GM10248 (cell line): ENCODE measurements around the gene PTGIR.

Experiments
- CTCF ChIA-PET: fragments of 300-600 bp; sonication (Branson Sonifier 250); formaldehyde crosslinking; extraction: SDS; loops from one replicate; lab custom pipeline; 2021; ENCODE audit warnings: antibody characterized with exemption; lab: Yijun Ruan, JAX
- POLR2A ChIA-PET: fragments of 350-650 bp; sonication (Branson Sonifier 250); formaldehyde crosslinking; extraction: SDS; loops from one replicate; lab custom pipeline; 2020; ENCODE audit warnings: antibody characterized with exemption; lab: Yijun Ruan, JAX
- DNase-seq: peaks from one replicate; pipeline ENCODE4 v3.0.0; 2012; ENCODE audit errors: extremely low spot score
- CTCF ChIP-seq: IDR thresholded peaks from 2 replicates; pipeline ENCODE4 v1.5.1; 2012; ENCODE audit warnings: mild to moderate bottlenecking, low read depth; ENCODE audit errors: extremely low read depth, missing control alignments, control extremely low read depth

Gene PTGIR

DNA sequence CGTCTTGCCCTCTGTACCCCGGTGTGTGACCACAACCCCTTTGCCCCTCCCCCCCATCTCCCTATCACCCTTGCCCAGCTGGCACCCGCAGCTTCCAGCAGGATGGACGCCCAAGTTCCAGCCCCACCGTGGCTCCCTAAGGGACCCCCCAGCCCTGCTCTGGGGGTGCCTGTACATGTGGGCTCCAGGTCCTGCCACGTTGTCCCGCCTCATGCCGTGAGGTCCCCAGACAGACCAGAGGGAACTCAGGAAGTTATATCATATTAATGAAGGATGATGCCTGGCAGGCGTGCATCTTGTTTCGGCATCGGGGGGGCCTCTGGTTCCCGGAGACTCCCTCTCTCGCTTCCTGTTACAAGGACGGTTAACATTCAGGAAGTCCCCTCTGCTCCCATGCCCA lies 1.6 kb upstream of the PTGIR start:
- POLR2A ChIA-PET = no interaction called here
- no peak for DNase-seq
- TF ChIP-seq CTCF = no peak
- CTCF ChIA-PET = interaction anchor here (1.0 to 9.9 kb wide), 4 partner anchors 8 to 95 kb away, joined by 3 to 76 read pairs (median 11); partner anchors contain the start of gene DACT3

DNA sequence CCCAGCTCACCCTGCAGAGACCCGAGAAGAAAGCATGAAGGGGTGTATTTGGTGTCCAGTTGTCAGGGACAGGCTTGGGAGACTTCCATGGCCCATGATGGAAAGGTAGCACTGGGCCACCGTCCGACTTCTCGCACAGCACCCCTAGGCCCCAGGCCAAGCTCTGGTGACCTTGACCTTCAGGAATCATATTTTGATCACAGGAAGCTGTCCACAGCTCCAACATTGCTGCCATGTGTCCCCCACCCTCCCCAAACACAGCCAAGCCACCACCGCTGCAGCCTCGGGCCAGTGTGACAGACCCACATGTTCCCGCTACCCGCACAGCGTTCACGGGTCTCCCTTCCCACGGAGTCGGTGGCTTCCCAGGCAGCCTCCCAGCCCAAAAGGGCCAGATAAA lies 842 bp upstream of the PTGIR start:
- no peak for TF ChIP-seq CTCF
- no peak for DNase-seq
- ChIA-PET CTCF (interaction anchor here (1.1 to 9.9 kb wide), 5 partner anchors 9 to 103 kb away, joined by 3 to 76 read pairs (median 5); partner anchors contain the start of gene DACT3), POLR2A (no interaction called here)

GRCh38 chr19:46623915-46624502 lies 880 bp downstream of the PTGIR start:
- no peak for DNase-seq
- CTCF ChIA-PET = interaction anchor here (0.9 to 9.9 kb wide), 4 partner anchors 11 to 105 kb away, joined by 3 to 76 read pairs (median 12); partner anchors contain the start of genes CALM3 and DACT3
- TF ChIP-seq CTCF = no peak
- POLR2A ChIA-PET = interaction anchor here (0.6 kb wide), 1 partner anchor 44 kb away, joined by 12 read pairs; no protein-coding TSS in a partner anchor

DNA sequence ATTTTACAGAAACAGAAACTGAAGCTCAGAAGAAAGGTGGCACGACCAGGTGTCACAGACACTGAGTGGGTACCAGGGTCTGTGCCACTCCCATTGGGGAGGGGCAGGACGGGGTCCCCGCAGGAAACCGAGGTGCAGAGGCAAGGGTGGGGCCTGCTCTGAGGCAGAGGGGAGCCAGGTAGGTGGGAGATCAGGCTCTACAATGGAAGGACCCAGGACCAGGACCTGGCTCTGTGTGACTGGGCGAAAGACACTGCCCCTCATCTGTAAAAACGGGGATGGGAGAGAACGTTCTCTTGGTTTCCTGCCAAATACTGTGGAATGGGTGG lies 2.8 kb downstream of the PTGIR start:
- POLR2A ChIA-PET = no interaction called here

DNA sequence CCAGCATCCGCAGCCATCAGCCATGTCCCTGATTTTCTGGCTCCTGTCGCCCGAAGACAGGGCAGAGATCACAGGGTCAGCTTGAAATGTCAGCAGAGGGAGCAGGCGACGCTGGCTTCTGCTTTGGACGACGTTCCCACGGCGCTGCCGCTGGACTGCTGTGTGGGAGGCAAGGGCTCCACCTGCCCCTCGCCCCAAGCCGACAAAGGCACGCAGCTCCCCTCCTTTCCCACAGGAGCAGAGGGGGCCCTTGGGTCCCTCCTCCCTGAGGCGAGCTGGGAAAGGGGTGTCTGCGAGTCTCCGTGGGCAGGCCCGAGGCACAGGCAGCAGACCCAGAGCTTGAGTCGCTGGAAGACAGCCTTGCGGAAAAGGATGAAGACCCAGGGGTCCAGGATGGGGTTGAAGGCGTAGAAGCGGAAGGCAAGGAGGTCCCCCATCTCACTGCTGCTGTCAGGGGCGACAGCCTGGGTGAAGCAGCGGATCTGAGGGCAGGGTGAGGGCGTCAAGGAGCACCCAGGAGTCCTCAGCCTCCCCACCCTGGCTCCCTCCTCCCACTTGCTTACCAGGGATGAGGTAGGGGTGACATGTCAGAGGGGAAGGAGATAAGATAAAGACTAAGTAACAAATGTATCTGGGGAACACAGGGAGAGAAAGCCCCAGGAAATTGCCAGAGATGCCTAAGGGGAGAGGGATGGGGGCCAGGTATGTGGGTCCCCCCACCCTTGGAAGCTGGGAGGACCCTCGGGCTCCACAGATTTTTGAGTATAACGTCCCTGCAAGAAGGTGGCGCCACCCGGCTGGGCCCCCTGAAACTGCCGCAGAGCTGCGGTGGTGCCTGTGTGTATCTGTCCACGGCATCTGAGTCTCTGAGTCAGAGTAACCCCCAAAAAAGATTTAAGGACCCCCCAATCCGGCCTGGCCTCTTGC lies 3.4 kb downstream of the PTGIR start:
- POLR2A ChIA-PET = no interaction called here

More for the DNA sequence above, 2.8 kb downstream of the PTGIR start:
- no peak for TF ChIP-seq CTCF
- DNase-seq = no peak
- CTCF ChIA-PET = interaction anchor here (1.2 to 18.5 kb wide), 4 partner anchors 9 to 40 kb away, joined by 4 to 287 read pairs (median 48); partner anchors contain the start of genes CALM3 and DACT3

More for the DNA sequence above, 3.4 kb downstream of the PTGIR start:
- CTCF ChIA-PET = interaction anchor here (1.1 to 18.5 kb wide), 5 partner anchors 9 to 128 kb away, joined by 3 to 287 read pairs (median 19); partner anchors contain the start of genes CALM3 and DACT3
- TF ChIP-seq CTCF = peak; percentile 15
- DNase-seq = no peak
